NCI-H774 (cell line): ENCODE results near the gene ANKZF1.

Experiments used
- DNase-seq: peaks from one replicate; lab custom pipeline; 2025; lab: John Stamatoyannopoulos, UW

Gene ANKZF1

GRCh38 chr2:219207884-219208740 is 21.5 kb upstream of the ANKZF1 start:
- no peak for DNase-seq

DNA sequence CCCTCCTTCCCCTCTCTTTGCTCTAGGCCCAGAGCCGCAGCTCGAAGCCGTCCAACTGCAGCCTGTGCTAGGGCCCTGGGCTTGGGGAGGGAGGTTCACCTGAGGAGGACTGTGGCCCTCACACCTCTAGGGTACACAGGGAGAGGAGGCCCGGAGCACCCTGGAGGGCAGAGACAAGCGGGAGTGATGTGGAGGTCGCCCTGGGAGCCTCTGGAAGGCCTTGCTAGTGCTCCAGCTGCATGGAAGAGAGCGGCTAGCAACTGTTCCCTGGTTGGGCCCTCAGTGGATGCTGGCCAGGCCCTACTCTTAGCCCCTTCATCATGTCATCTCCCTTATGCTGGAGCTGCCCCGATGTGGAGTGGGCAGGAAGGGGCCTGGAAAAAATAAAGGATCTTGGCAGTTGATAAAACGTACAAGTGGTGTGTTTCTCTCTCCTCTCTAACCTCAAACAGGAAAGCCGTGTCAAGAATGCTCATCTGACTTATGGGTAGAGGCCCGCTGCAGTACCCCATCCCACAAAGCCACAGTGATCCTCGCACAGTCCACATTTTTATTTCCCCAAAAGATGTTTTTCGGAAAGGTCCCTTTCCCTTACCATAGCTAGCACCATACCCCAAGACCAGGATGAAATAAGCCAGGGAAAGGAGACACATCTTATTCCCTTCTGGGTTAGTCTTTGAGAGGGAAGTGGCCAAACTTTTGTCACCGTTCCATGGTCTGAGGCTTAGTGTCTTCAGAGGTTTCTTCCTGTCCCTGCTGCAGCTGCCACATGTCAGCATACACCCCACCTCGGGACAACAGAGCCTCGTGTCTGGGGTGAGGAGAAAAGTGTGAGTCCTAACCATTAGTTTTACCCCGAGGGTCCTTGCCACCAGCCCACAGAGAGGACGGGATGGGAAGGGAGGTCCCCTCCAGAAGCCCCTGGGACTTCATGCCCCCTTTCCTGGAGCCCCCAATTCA is 20.1 kb upstream of the ANKZF1 start:
- no peak for DNase-seq

DNA sequence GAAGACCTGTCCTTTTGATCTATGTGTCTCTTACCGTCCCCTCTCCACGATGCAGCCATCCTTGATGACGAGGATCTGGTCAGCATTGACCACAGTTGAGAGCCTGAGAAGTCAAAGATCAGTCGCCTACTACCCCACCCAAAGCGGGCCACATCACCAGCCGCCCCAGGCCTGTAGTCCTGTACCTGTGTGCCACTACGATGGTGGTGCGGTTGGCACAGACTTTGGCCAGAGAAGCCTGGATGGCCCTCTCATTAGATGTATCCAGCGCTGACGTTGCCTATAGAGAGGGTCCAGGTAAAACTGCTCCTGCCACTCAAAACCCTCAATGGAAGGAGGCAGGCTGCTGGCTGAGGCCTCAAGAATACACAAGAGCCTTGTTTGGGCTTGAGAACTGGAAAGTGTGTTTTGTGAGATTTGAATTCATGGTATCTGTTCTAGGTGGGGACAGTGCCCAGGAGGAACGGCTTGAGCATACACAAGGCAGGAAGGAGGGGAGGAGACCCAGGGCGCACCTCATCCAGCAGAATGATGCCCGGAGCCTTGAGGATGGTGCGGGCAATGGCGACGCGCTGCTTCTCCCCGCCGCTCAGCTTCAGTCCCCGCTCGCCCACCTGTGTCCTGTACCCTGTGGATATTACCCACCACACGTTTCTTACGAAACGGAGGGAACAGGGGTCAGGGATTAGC is 19.3 kb upstream of the ANKZF1 start:
- DNase-seq = no peak

DNA sequence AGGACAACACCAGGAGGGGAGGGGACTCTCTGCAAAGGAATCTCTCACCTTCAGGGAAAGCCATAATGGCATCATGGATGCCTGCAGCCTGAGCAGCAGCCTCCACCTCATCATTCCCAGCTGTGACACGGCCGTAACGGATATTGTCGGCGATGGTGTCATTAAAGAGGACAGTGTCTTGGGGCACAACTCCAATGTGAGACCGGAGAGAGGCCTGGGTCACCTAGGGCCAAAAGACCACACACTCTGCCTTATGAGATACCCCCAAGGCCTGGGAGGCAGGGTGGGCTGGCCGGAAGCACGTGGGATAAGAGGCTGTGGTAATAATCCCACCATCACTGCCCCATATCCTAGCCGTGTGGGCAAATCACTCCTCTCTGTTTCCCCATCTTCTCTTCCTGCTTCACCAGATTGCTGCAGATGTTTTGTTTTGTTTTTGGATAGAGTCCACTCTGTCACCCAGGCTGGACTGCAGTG is 18.7 kb upstream of the ANKZF1 start:
- no peak for DNase-seq

GRCh38 chr2:219213026-219213415 is 16.6 kb upstream of the ANKZF1 start:
- DNase-seq = no peak

- no peak for DNase-seq
These were observed 16.0 kb upstream of the ANKZF1 start for GRCh38 chr2:219213486-219214071.

DNA sequence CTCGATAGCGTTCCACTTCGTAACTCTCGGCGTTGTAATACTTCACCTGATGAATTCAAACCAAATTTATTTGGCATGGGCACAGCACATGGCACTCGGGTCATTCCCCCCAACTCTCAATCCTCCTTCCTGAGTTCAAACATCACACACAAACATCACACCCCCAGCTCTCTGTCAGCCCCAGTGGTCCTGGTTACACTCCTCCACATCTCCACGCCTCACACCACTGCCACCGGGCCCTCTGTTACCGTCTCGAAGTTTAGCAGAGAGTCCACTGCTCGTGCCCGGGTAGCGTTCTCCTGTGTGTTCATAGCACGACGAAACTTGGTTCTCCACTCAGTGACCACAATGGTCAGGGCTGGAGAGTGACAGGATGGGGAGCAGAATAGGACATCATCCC is 15.5 kb upstream of the ANKZF1 start:
- DNase-seq = no peak

DNA sequence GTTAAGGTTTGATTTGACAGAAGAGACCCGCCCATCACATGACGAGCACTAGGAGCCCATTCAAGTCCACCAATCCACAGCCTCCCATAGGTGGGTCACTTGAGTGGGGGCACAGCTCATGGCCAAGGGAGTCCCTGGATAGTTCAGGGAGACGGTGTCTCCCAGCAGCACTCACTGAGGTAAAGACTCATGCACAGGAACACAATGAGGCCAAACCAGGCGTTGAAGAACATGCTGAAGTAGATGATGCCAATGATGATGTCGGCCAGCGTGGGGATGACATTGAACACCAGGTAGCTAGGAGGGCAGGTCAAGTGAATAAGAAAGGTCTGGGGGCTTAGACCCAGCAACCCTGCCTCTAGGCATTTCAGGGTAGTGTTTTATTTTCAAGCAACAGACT is 14.8 kb upstream of the ANKZF1 start:
- DNase-seq = no peak

- DNase-seq = no peak
These were observed 13.6 kb upstream of the ANKZF1 start for GRCh38 chr2:219215871-219216534.

DNA sequence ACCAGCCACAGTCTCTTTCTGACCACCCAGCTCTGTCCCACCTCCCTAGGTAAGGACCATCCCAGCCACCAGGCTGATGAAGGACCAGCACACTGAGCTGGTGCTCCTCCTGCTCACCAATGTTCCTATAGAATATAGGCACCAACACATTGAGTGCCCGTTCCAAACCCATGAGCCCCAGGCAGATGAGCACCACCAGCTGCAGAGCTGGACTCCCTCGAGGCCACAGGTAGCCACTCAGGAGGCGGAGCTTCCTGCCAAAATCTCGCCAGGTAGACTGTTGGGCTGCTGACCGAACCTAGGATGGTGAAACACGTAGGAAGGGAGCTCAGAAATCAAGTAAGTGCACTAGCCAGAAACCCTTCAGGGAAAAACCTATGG is 13.1 kb upstream of the ANKZF1 start:
- DNase-seq = no peak

- peak; percentile 69 for DNase-seq
These were observed 11.3 kb upstream of the ANKZF1 start for GRCh38 chr2:219218217-219218731.

GRCh38 chr2:219218732-219219701 is 10.6 kb upstream of the ANKZF1 start, which contains the start of gene ABCB6:
ABCB6 (minus strand) TSS chr2:219218958; CDS start chr2:219218673, 285 bp downstream.
- DNase-seq = peak; percentile 89

DNA sequence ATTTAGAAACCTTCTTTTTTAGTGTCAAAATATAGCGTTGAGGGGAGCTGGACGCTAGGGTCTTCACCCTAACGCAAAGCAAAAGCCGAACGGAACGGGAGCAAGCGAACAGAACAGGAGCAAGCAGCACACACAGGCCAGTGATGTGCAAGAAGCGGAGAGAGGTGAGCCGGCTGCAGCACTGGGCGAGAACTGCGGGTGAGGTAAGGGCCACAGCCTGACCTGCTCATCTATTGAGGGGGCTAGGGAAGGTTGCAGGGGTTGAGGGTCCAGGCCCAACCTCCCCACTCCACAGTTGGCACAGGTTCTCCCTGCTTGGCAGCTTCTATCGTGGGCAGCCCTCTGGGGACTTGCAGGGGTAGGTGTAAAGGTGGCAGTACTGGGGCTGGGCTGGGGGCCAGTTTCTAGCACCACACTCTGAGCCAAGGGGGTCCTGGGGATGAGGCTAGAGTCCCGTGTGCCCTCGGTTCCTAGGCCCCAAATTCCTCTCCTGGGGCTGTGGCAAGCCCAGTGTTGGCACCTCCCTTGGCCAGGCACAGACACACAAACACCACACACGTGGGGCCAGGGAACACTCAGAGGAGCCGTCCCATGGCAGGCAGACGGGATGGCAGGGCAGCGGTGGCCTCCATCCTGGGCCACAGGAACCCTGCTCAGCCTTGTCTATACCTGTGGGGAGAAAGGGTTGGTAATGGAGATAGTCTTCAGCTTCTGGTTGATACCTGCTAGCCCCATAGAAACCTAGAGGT is 9.6 kb upstream of the ANKZF1 start:
- no peak for DNase-seq

- no peak for DNase-seq
These were observed 8.8 kb upstream of the ANKZF1 start for GRCh38 chr2:219220652-219221402.

- no peak for DNase-seq
These were observed 7.6 kb upstream of the ANKZF1 start for GRCh38 chr2:219221957-219222518.

- DNase-seq = no peak
These were observed 5.6 kb upstream of the ANKZF1 start for GRCh38 chr2:219223831-219224610.

- no peak for DNase-seq
These were observed 4.3 kb upstream of the ANKZF1 start for GRCh38 chr2:219225350-219225749.
